GM21576 (cell line): ENCODE measurements around the gene TTLL10.

ENCODE experiments used
- ATAC-seq: cut with Tn5 transposase; IDR thresholded peaks from one replicate; pipeline ENCODE4 v1.9.1; 2021; ENCODE audit warnings: mild to moderate bottlenecking, moderate library complexity; ENCODE audit not compliant: unreplicated experiment

The TTLL10 gene

DNA sequence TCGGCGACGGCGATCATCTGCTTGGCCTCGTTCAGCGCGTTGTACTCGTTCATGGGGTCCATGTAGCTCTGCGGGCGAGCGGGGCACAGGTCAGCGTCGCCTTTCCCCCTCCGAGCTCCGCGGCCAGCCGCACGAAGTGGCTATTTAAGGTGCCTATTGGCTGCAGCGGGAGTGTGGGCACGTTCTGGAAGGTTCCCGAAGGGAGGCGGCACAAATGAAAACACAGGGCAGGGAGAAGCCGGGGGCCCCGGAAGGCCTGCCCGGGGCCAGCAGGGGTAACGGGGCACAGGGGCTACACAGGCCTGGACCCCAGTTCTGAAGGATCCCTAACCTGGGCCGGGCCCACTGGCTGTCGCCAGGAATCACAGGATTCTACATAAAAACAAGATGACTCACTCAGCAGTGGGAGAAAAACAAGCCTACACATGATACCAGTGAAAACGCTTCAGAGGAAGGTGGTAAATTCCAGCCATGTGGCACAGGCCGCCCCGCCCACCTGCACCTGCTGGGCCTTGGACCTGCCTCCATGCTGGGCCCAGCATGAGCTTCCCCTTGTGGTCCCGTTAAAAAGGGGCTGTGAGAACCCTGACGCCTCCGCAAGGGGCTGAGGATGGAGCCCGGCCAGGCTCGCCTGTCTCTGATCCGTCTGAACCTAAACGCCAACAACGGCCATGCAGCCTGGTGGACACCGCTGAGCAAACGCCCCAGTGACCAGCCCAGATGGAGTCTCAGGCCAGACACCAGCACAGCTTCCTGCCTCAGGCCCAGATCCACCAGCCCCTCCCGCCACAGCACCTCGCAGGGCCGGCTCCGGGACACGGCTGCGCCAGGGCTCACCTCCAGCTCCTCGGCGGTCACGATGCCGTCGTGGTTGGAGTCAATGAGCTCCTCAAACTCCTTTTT, 44.2 kb downstream of the TTLL10 start:
- no peak for ATAC-seq

DNA sequence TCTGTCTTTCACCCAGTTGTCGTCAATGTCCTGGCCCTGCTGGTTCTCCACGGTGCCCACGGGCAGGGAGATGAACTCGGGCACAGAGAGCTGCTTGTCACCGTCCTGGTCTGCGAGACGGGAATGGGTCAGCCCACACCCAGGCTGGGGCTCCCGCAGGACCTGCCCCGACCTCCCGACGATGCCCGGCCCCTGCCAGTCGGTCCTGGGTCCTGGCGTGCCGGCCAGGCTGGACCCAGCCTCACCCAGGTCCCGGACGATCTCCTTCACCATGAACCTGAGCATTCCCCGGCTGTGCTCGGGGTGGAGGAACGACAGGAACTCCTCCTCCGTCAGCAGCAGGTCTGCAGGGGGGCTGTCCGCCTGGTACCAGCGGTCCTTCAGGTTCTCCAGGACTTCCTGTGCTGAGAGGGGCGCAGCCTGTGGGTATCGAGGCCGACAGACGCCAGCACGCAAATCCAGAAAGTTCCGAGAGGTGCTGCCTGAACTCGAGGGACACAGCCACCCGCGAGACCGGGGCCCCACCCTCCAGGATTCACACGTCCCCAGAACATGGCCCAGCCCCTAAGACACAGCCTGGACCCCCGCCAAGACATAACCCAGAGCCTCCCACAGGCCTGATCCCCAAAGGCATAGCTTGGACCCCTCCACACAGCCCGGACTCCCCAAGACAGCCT, 45.0 kb downstream of the TTLL10 start:
- ATAC-seq, result no peak

DNA sequence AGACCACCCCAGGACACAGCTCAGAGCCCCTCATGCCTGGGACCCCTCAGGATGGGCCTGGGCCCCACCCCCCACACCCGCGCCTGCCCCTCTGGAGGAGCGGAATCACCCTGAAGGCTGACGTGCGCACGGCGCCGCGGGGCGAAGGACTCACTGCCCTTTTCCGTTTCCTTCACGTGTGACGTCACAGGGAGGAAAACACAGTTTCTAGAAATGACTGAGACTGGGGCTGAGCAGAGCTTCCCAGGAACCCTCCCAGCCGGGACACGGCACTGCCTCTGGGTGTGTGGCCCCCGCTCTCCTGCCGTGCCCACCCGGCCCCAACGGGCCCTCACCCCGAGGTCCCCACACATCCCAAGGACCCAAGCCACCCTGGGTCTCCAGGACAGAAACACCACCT, 45.7 kb downstream of the TTLL10 start:
- no peak for ATAC-seq

DNA sequence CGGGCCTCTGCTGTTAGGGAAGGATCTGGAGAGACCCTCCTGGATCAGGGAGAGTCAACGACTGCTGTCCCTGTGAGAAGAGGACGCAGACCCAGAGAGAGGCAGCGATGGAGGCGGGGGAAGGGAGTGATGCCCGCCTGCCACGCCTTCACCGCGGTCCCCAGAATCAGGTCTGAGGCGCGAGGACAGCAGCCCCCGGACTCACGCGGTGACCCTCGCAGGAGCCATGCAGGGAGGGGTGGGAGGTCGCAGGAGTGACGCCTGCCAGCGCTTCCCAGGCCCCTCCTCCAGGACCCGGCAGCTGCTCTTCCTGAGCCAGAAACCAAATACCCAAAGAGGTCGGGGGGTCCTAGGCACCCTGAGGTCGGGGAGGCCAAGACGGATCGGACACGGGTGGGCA, 46.5 kb downstream of the TTLL10 start:
- ATAC-seq, result no peak

DNA sequence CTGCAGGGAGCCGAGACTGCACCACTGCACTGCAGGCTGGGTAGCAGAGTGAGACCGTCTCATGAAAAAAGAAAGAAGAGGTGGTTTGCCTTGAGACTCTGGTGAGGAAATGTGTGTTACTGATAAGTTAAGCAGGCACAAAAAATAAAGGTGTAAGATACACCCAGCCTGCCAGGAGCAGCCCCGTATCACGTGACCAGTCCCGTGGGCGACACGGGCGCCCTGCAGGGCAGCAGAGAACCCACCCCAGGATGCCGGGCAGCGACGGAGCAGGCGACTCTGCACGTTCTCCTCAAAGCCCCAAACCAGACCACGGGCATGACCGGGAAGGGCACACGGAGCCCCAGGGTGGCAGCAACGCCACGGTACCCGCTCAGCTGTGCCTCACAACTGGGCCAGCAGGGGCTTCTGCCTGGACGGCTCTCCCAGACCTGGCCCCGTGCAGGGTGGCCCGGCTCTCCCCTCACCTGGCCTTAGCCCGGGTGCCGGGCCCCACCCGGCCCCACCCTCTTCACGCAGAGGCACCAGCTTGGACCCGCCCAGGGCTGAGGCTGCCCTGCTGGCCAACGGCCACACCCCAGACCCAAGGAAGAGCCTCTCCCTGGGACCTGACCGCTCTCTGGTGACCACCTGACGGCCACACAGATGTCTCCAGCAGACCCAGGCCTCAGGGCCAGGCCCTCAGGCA, 48.4 kb downstream of the TTLL10 start:
- ATAC-seq, result no peak

DNA sequence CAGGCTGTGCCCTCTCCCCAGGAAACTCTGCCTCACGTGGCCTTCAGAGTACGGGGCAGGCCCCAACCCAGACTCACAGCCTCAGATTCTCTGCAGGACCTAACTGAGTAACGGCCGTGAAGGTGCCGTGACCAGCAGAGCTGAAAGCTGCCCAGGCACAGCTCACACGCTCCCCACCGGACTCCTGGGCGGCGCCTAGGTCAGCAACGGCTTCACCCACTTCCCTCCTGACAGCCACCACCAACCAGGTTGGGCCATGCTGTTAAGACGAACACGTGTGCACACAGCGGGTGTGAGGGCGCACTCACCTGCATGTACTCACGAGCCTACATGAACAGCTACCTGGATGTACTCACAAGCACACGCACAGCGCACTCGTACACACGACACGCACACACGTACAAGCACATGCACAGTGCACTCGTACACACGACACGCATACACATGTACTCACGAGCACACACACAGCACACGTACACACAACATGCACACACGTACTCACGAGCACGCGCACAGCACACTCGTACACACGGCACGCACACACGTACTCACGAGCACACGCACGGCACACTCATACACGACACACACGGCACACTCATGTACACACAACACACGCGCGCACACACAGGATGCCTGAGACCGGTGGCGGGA, 49.0 kb downstream of the TTLL10 start:
- no peak for ATAC-seq

DNA sequence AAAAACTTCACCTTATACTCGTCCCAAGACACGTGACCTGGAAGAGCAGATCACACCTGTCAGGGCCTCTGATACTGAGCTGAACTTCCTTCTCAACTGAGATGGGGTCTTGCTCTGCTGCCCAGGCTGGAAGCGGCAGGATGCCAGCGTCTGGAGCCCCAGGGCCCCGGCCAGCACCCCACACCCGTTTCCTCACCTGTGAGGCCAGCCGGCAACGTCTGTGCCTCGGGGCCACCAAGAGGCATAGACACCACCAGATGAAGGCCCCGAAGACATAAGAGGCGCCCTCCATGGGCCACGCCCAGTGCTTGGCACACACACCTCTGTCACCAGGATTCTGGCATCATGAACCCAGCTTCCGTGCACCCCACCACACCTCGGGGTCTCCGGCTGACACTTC, 49.6 kb downstream of the TTLL10 start:
- ATAC-seq, result no peak

DNA sequence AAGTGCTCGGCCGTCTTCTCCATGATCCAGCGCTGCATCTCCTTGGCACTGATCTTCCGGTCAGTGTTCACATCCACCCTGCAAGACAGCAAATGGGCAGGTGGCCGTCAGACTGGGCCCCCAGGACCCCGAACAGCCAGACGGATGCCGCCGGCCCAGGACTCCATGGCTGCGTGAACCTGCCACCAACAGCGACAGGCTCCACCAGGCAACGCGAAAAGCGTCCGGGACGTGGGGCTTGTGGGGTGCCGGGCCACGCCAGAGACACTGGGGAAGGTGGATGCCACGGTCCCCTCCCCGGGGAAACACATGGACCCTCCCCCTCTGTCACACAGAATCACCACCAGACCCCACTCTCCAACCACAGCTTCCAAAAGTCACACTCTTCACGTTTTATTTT, 50.2 kb downstream of the TTLL10 start:
- no peak for ATAC-seq

DNA sequence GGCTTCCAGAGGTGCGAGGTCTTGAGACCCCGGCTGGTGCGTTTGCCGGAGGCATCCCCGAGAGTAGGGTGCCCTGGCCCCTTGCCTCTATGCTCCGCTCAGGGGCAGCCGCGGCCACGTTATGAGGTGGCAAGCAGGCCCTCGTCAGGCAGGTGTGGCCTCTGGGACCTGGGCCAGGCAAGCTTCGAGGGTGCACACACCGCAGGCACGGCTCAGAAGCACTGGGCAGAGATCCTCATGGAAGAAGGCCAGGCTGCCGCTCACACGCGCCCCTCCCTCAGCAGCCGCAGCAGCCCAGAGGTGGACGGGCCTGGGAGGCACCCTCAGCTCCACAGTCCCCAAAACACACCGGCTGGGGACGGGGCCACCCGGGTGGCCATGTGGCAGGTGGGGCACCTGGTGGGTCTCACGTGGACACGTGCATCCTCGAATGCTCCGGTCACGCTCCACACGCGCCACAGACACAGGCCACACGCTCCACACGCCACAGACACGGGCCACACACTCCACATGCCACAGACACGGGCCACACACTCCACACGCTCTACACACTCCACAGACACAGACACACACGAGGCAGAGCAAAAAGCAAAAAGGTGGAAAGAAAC, 51.7 kb downstream of the TTLL10 start:
- no peak for ATAC-seq

DNA sequence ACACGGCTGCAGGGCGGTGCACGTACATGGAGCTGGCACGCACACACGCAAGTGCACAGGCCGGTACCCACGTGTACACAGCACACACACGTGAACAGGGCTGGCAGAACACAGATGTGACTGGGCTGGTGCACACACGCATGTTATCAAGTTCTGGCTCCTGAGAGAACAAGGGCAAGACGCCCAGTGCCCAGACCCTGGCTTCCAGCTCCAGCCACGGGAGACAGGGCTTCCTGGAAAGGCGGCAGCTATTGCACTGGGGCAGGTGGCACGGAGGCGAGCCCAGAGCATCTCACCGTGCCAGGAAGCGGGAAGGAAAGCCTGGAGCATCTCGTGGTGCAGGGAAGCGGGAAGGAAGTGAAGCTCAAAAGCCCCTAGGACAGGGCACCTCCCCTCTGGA, 52.2 kb downstream of the TTLL10 start:
- no peak for ATAC-seq

DNA sequence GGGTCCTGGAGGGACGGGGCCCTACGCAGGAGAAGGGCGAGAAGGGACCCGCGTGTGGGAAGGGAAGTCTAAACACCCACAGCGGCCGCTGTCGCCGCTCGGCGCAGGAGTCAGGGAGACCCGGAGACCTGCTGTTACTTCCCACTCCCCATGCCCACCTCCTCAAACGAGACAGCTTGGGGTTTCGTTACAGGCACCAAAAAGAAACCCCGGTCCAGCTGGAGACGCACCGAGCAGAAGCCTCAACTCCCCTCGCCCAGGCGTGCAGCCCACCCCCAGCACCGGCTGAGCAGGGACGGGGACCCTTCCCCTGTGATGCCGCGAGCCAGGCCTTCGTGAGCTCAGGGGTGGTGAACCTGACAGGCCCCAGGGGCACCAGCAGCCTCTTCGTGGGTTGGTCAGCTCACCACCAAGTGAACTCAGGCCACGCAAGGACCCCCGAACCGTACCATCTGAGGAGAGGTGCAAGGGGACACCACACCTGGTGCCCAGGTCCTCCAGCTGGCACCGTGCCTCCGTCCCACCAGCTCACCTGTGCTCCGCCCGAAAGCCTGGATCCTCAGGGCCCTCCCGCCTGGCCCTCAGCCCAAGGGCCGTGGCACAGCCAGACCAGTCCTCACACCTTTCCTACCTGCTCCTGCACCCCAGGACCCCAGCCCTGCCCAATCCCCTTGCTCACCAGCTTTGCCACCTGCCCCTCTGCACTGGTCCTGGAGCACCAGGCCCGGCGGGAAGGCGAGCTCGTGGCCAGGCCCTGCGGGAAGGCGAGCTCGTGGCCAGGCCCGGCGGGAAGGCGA, 53.1 kb downstream of the TTLL10 start:
- no peak for ATAC-seq

DNA sequence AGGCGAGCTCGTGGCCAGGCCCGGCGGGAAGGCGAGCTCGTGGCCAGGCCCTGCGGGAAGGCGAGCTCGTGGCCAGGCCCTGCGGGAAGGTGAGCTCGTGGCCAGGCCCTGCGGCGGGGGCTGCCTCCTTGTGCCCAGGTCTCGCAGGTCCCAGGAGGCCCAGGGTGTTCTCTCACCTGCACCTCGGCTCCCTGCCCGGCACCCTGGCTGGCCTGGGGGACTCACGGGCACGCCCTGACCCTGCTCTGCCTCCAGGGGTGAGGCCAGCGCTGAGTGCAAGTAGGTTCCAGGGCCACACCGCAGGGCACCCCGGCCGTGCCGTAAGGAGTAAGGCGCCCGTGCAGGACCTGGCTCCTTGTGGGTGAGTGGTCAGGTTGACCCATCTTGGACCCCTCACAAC, 53.7 kb downstream of the TTLL10 start:
- ATAC-seq, result no peak

DNA sequence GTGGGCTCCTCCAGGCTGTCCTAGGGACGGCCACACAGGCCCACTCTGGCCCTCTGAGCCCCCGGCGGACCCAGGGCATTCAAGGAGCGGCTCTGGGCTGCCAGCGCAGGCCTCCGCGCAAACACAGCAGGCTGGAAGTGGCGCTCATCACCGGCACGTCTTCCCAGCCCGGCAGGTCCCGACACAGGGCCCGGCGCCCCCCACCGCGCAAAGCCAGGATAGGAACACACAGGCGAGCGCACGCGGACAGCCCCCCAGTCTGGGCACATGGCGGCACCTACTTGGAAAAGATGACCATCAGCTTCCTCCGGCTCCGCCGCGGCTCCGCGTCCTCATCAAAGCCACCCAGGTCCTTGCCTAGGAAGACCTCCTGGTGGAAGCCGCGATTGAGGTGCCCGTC, 54.5 kb downstream of the TTLL10 start:
- ATAC-seq, result no peak

DNA sequence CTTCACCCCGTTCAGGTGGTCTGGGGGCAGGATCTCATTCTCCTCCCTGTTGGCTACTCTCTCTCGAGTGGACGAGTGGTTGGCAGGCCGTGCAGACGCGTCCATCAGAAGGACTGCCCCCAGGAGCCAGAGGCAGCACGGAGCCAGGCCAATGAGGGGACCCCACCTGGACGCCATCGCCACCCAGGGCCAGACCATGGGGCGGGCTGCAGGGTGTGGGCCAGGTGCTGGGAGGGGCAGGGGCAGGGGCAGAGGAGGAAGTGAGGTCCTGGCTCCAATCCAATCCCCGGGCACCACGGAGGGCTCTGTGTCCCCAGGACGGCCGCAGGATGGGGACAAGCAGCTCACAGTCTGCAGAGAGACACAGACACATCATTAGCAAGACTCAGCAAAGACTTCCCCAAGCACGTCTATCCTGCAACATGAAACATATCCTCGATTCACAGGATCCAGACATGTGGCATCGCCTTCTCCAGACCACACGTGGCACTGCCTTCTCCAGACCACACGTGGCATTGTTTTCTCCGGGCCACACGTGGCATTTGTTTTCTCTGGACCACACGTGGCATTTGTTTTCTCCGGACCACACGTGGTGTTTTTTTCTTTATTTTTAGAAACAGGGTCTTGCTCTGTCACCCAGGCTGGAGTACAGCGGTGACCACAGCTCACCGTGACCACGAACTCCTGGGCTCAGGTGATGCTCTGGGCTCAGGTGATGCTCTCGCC, 55.1 kb downstream of the TTLL10 start:
- no peak for ATAC-seq

DNA sequence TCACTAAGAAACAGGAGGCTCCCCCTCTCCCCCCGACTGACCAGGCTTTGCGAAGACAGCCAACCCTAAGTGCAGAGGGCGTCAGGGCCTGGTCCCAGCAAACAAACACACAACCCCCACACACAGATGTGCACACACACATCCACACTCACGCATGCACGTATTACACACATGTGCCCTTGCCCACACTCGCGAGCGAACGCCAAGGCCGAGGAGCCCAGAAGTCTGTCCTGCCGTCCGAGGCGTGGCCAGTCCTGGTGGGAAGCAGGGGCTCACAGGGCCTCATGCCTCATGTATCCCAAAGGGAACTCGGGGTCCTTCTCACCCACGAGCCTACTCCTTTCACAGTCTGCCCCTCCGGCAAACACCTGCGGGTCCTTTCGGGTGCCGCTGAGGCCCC, 56.1 kb downstream of the TTLL10 start:
- no peak for ATAC-seq

DNA sequence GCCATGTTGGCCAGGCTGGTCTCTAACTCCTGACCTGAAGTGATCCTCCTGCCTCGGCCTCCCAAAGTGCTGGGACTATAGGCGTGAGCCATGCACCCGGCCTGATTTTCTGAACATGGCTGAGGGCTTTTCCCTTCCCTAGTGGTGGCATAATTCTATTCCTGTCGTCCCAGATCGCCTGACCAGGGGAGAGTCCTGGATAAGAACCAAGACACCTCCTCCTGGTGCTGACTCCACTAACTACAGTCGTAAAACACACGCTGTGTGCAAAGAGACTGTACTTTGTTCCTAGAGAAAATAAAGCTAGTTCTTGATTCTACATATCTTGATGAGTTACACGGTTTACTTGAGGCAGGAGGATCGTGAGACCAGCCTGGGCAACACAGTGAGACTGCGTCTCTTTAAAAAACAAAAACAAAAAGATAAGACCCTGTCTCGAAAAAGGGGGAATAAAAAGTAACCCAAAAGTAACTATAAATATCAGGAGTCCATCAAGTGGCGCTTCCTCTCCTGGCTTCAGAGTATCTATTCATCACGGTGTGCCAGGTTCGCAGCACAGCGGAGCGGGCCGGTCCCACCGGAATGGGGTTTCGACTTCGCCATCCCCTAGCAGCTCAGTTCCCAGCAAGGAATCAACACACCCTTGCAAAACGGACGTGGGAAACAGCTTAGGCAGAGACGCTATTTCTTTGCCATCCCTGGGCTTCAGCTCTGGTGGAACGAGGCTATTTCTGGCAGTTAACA, 57.1 kb downstream of the TTLL10 start:
- no peak for ATAC-seq

DNA sequence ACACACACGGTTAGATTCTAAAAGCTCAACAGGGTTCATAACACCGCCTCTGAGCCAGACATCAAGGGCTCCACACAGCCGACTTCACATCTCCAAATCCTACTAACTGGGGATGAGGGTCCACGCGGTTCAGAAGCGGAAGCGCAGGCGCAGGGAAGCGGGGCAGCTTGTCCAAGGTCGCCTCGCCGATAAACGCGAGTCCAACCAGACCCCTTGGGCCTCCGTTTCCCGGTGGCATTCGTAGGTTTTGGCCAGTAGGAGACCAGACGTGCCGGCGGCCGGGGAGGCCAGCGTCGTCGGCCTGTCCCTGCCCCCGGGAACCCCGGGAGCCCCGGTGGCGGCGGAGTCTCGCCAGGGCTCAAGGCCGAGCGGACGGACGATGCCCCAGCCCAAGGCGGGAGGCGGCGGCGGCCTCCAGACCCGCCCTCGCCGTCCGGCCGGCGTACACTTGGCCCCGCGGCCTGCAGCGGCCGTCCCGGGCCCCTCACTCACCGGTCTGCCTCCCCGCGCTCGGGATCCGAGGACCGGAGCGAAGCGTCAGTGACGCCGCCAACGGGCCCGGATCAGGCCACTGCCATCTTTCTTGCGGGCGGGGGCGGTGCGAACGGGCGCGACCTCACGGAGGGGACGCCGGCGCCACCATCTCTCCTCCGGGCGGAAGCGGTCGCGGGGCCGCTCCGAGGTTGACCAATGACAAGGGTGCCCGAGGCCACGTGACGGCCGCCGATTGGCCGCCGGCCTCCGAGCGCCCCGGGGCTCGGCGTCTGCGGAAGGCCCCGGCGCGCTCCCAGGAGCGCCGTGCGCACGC, 57.9 kb downstream of the TTLL10 start, which contains the start of gene SDF4:
SDF4 (minus strand) TSS at position 602 of the 808 bp plus-strand sequence. CDS start 3,229 bp downstream, outside the sequence.
- ATAC-seq, result peak; percentile 82
